ENCODE data around the gene SLCO3A1.
A peak's percentile ranks its signal among the peaks of the same experiment; 100 is the strongest.

Gene SLCO3A1

DNA sequence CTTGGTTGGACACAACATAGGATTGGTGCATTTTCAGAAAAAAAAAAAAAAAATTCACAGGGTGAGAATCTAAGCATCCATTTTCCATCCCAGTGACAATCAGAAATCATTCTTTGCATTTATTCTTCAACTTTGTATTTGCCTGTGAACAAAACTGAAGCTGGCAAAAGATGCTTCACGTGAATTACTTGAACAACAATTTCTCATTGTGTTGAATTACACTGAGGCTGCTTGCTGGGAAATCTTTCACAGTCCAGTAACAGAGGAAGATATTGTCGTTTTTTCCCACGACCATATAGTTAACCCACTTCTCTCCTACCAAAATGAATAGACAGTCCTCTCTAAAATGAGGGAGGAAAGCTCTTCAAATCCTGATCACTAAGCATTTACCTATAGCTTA is 4.3 kb upstream of the SLCO3A1 start:
- in situ Hi-C loops (cut with MboI; ENCODE audit: low sequenced_read_pairs, unreplicated experiment) = loop anchor here (25.0 kb wide), 1 partner anchor 537 kb away; no protein-coding TSS in a partner anchor
- no peak for DNase-seq (ENCODE audit: low spot score)
- TF ChIP-seq, protein P1, sequence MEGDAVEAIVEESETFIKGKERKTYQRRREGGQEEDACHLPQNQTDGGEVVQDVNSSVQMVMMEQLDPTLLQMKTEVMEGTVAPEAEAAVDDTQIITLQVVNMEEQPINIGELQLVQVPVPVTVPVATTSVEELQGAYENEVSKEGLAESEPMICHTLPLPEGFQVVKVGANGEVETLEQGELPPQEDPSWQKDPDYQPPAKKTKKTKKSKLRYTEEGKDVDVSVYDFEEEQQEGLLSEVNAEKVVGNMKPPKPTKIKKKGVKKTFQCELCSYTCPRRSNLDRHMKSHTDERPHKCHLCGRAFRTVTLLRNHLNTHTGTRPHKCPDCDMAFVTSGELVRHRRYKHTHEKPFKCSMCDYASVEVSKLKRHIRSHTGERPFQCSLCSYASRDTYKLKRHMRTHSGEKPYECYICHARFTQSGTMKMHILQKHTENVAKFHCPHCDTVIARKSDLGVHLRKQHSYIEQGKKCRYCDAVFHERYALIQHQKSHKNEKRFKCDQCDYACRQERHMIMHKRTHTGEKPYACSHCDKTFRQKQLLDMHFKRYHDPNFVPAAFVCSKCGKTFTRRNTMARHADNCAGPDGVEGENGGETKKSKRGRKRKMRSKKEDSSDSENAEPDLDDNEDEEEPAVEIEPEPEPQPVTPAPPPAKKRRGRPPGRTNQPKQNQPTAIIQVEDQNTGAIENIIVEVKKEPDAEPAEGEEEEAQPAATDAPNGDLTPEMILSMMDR (IDR thresholded peaks at IDR 0.05; ENCODE audit: borderline replicate concordance, control extremely low read depth, extremely low read depth, insufficient read depth, missing control alignments) = no peak

DNA sequence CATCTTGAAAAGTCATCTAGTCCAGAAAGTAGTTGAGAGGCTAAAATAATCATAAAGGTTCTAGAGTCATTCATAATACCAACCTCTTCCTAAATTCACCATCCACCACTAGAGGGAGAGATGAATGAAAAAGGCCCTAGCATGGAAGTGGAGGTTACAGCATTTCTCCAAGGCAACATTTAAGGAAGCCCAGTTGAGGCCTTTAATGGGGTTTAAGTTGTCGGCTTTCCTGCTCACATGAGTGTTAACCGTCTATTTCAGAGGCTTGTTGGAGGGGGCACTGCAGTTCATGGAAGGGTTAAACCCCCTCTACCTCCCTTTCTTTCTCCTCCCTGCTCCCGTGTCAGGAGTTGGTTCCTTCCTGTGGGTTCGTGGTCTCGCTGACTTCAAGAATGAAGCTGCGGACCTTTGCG is 3.8 kb upstream of the SLCO3A1 start:
- DNase-seq (ENCODE audit: low spot score) = no peak
- TF ChIP-seq, protein P1 (IDR thresholded peaks at IDR 0.05; ENCODE audit: borderline replicate concordance, control extremely low read depth, extremely low read depth, insufficient read depth, missing control alignments) = no peak
- in situ Hi-C loops (cut with MboI; ENCODE audit: low sequenced_read_pairs, unreplicated experiment) = loop anchor here (25.0 kb wide), 1 partner anchor 537 kb away; no protein-coding TSS in a partner anchor

DNA sequence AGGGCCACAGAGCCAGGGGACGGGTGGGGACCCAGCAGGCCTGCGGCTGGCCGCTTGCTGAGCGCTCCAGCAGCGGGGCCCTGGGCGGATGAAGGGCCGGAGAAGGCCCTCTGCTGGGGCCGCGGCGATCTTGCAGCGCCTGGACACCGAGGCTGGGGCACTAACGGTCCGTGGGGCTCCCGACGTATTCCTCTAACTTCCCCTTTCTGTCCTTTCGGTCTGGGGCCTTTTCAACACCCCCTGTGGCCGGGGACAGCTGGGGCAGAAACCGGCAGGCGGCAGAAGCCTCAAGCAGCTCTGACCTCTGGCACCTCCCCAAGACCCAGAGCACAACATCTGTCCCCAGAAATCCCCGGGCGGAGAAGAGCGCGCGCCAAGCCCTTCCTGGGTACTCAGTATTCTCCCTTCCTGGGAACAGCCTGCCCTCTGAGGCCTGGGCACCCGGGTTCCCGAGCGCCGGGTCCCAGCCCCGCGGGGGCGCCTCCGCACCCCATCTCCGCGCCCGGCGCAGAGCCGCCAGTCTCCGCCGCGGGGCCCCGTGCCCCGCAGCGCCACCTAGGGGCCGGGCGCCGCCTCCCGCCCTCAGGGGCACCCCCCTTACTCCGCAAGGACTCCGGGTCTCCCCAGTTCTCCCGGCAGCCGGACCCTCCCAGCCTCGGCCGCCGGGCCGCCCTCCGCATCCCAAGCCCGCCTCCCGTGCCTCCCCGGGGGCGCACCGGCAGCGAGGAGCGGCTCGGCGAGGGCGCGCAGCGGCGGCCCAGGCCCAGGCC is 582 bp upstream of the SLCO3A1 start:
- in situ Hi-C loops (cut with MboI; ENCODE audit: low sequenced_read_pairs, unreplicated experiment) = no loop called here
- DNase-seq (ENCODE audit: low spot score) = peak; percentile 81
- TF ChIP-seq, protein P1 (IDR thresholded peaks at IDR 0.05; ENCODE audit: borderline replicate concordance, control extremely low read depth, extremely low read depth, insufficient read depth, missing control alignments) = peak; percentile 57

DNA sequence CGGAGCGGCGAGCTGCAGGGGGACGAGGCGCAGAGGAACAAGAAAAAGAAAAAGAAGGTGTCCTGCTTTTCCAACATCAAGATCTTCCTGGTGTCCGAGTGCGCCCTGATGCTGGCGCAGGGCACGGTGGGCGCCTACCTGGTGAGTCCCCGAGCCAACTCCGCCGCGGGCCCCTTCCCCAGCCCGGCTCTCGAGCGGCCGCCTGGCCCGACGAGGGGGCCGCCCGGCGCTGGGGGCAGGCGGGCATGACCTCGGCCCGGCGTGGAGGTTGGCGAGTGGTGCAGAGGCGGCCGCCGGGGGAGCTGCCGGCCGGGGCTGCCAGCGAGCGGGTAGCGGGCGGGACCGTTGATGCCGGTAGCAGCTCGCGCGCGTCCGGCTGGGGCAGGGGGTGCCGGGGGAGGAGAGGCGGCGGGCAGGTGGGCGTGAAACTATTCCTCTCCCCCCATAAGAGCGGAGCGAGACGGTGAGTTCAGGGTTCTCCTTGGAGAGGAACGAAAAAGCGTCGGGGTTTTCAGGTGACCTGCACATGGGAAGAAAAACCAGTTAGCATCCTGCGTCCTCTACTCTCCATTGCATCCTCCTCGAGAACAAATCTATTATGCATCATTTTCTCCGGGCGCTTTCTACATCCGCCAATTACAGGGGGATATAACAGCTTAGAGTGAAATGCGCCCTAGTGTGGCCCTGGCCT is 585 bp downstream of the SLCO3A1 start:
- DNase-seq (ENCODE audit: low spot score) = peak; percentile 35
- TF ChIP-seq, protein P1 (IDR thresholded peaks at IDR 0.05; ENCODE audit: borderline replicate concordance, control extremely low read depth, extremely low read depth, insufficient read depth, missing control alignments) = no peak
- in situ Hi-C loops (cut with MboI; ENCODE audit: low sequenced_read_pairs, unreplicated experiment) = no loop called here

DNA sequence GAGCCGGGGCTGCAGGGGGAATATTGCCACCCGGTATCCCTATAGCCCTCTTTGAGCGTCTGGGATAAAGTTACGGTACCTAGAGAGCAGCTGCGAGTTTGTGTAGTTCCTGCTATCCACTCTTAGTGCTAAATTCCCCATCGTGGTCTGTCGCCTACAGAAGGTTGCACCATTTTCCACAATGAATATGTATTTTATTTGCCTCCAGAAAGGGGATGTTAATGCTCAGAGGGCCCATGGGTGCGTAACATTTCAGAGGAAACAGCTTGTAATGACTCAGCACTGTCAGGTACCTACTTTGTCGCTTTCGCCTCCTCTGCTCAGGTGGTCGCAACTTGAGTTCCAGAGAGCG is 1.1 kb downstream of the SLCO3A1 start:
- TF ChIP-seq, protein P1 (IDR thresholded peaks at IDR 0.05; ENCODE audit: borderline replicate concordance, control extremely low read depth, extremely low read depth, insufficient read depth, missing control alignments) = no peak
- in situ Hi-C loops (cut with MboI; ENCODE audit: low sequenced_read_pairs, unreplicated experiment) = no loop called here
- DNase-seq (ENCODE audit: low spot score) = no peak

DNA sequence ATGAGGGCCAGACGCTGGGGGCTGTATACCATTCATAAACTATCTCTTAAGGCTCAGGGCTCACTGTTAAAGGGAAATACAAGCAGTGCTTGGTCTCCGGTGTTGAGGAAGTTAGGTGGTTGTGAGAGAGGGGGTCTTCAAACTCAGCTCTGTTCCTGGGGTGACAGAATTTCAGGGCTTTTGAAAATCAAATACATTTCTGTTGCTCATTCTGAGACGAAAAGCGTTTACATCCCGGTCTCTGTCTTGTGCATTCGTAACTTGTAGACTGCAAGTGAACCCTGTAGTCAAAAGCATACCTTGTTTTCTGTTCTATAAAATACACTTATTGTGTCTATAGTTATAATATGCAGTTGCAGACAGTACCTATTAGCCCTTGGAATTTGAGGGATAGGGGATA is 1.7 kb downstream of the SLCO3A1 start:
- TF ChIP-seq, protein P1 (IDR thresholded peaks at IDR 0.05; ENCODE audit: borderline replicate concordance, control extremely low read depth, extremely low read depth, insufficient read depth, missing control alignments) = no peak
- in situ Hi-C loops (cut with MboI; ENCODE audit: low sequenced_read_pairs, unreplicated experiment) = no loop called here
- no peak for DNase-seq (ENCODE audit: low spot score)

Measured in GM13976 (cell line).